Measurements from ENCODE around the gene CDC42BPA. TPM values are rescaled to one million over a fixed set of nuclear protein-coding genes. Genes with fewer than 3 reads are reported as not detected.

CDC42BPA gene
- total RNA-seq, 1 experiment from 2014 or later: 25.2 TPM

GRCh38 chr1:227257964-227258363, 60.3 kb downstream of the CDC42BPA start:
- ChIA-PET POLR2A (no interaction called here), CTCF (interaction anchor here (0.5 to 1.5 kb wide), 18 partner anchors 9 to 842 kb away, joined by 3 to 6 read pairs (median 4); no protein-coding TSS in a partner anchor)
- H3K4me3 Mint-ChIP-seq: no peak overlapping the region
- no peaks in the 10 kb centered on the region for H3K27me3 Mint-ChIP-seq (ENCODE audit: low read depth)
- H3K27ac Mint-ChIP-seq: no peak overlapping the region
- TF ChIP-seq OVOL2 (CRISPR knock-in tag; IDR thresholded peaks at IDR 0.05; ENCODE audit: borderline replicate concordance) (no peak), ELF4 (CRISPR knock-in tag; IDR thresholded peaks at IDR 0.05; ENCODE audit: low read depth) (no peak), SMAD3 (CRISPR knock-in tag; IDR thresholded peaks at IDR 0.05; ENCODE audit: borderline replicate concordance) (no peak), MLX (CRISPR knock-in tag; IDR thresholded peaks at IDR 0.05) (no peak), CDX4 (CRISPR knock-in tag; IDR thresholded peaks at IDR 0.05; ENCODE audit: borderline replicate concordance) (no peak)
- peak; percentile 42 for DNase-seq (ENCODE audit: low spot score)
- H3K4me1 Mint-ChIP-seq: peaks cover 20% of the 10 kb centered on the region
- peak; percentile 95 for ATAC-seq
- no peaks in the 10 kb centered on the region for H3K36me3 Mint-ChIP-seq
- no peaks in the 10 kb centered on the region for H3K9me3 Mint-ChIP-seq

- DNase-seq (ENCODE audit: low spot score): no peak
- CTCF ChIA-PET: no interaction called here
These were observed 63.1 kb downstream of the CDC42BPA start for GRCh38 chr1:227255086-227255732.

GRCh38 chr1:227253065-227253464, 65.2 kb downstream of the CDC42BPA start:
- Mint-ChIP-seq H3K4me3 (no peak overlapping the region), H3K27me3 (ENCODE audit: low read depth) (no peaks in the 10 kb centered on the region), H3K27ac (peak overlapping the region; percentile 60; the same call in 1 of the 2 replicates), H3K9me3 (no peaks in the 10 kb centered on the region), H3K4me1 (peaks cover 1% of the 10 kb centered on the region; the same call in 1 of the 2 replicates), H3K36me3 (no peaks in the 10 kb centered on the region)
- CTCF ChIA-PET: no interaction called here
- POLR2A ChIA-PET: no interaction called here
- DNase-seq (ENCODE audit: low spot score): no peak
- no peak for ATAC-seq
- TF ChIP-seq NR2C2 (CRISPR knock-in tag; IDR thresholded peaks at IDR 0.05) (no peak), ERG (CRISPR knock-in tag; IDR thresholded peaks at IDR 0.05) (no peak), ZNF317 (CRISPR knock-in tag; IDR thresholded peaks at IDR 0.05; ENCODE audit: borderline replicate concordance, low read depth) (no peak), ATF2 (CRISPR knock-in tag; IDR thresholded peaks at IDR 0.05; ENCODE audit: borderline replicate concordance, low read depth) (no peak), AFF4 (CRISPR knock-in tag; IDR thresholded peaks at IDR 0.05; ENCODE audit: borderline replicate concordance) (no peak), ZNF281 (CRISPR knock-in tag; IDR thresholded peaks at IDR 0.05) (no peak), STAT6 (CRISPR knock-in tag; conservative IDR thresholded peaks at IDR 0.05; ENCODE audit: low read depth) (no peak), USF2 (CRISPR knock-in tag; IDR thresholded peaks at IDR 0.05) (no peak)

More at GRCh38 chr1:227255086-227255732, 63.1 kb downstream of the CDC42BPA start:
- H3K4me3 Mint-ChIP-seq: no peak overlapping the region
- peaks cover 14% of the 10 kb centered on the region for H3K4me1 Mint-ChIP-seq
- no peak overlapping the region for H3K27ac Mint-ChIP-seq
- peak; percentile 68; the same call in 1 of the 2 replicates for TF ChIP-seq ZNF121 (CRISPR knock-in tag; IDR thresholded peaks at IDR 0.05)
- no peak for TF ChIP-seq CBFB (CRISPR knock-in tag; IDR thresholded peaks at IDR 0.05; ENCODE audit: low read depth)
- TF ChIP-seq RORB (CRISPR knock-in tag; IDR thresholded peaks at IDR 0.05): no peak
- H3K9me3 Mint-ChIP-seq: no peaks in the 10 kb centered on the region
- POLR2A ChIA-PET: no interaction called here
- ATAC-seq: no peak
- H3K27me3 Mint-ChIP-seq (ENCODE audit: low read depth): no peaks in the 10 kb centered on the region
- H3K36me3 Mint-ChIP-seq: no peaks in the 10 kb centered on the region
